Stimulated activated CD4-positive, alpha-beta T cell treated with anti-CD3 and anti-CD28 coated beads, Interleukin-1b, Interleukin-23, amount 100 ng/mL, for 48 hours (primary cell): ENCODE measurements around the gene PMEPA1.

Source experiments
- DNase-seq: peaks from one replicate; pipeline ENCODE4 v3.0.0-alpha.2; 2020

Gene PMEPA1, protein sequence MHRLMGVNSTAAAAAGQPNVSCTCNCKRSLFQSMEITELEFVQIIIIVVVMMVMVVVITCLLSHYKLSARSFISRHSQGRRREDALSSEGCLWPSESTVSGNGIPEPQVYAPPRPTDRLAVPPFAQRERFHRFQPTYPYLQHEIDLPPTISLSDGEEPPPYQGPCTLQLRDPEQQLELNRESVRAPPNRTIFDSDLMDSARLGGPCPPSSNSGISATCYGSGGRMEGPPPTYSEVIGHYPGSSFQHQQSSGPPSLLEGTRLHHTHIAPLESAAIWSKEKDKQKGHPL

GRCh38 chr20:57709823-57710799 is at the start of gene PMEPA1:
Gene PMEPA1 (minus strand): TSS chr20:57710015. CDS start chr20:57709582, 433 bp downstream.
- peak; percentile 88 for DNase-seq

GRCh38 chr20:57757767-57758166 is 48.0 kb upstream of the PMEPA1 start:
- no peak for DNase-seq

- DNase-seq: no peak
These were observed 47.1 kb upstream of the PMEPA1 start for GRCh38 chr20:57756921-57757320.

DNA sequence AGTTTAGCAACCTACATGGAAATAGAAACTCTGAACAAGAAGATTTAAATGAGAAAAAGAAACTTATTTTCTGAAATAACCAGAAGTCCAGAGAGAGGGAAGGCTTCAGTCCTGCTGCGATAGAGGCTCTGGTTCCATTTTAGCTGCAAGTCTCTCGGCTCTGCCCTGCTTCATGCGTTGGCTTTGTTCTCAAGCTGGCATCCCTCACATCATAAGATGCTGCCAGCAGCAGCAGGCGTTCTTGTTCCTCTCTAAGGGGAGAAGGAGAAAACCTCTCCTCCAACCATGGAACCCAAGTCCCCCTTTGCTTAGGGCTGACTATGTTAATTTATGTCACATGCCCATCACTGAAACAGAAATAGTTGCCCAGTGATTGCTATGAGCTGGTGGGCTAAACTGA is 46.4 kb upstream of the PMEPA1 start:
- no peak for DNase-seq

GRCh38 chr20:57755609-57756008 is 45.8 kb upstream of the PMEPA1 start:
- DNase-seq: no peak

DNA sequence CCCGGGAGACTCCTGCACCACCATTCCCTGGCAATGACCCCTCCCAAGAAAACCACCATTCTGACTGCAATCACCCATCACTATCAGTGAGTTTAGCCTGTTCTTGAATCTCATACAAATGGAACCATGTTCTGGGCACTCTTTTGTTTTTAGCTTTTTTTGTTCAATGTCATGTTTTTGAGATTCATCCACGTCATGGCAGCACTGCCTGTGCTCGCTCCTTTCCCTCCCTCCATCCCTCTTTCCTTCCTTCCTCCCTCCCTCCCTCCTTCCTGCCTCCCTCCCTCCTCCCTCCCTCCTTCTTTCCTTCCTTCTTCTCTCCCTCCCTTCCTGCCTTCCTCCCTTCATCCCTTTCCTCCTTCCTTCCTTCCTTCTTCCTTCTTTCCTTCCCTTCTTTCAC is 44.4 kb upstream of the PMEPA1 start:
- no peak for DNase-seq

DNA sequence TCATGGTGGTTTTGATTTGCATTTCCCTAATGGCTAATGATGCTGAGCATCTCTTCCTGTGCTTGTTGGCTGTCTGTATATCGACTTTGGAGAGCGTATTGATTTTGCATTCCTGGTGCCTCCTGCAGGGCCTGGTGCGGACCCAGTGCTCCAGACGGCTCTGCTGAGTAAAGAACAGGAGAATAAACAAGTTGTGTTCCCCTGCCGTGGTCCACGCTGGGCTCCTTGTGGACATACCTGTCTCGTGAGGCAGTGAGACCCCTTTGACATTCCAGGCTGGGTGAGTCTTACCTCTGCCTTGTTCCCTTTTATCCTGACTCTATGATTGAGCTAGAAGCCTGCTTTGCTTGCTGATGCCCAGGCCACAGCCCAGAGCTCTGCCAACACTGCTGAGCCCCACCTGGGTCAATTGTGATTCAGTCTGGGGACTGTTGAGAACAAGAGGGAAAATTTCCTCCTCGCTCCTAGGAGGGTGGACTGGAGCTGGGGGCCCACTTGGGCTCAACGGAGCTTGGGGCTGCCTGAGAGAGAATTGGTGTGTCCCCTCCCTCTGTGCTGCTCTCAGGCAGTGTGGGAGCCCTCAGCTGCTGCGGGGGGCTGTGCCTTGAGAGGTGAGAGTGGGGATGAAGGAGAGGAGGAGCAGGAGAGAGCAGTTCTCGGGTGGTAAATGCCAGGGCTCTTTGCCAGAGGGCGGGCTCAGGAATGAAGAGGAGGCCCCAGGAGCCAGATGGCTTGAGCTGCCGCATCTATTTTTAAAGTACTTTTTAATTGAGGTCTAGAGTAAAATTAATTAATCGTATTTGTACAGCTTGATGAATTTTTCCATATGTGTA is 43.7 kb upstream of the PMEPA1 start:
- DNase-seq: no peak

- no peak for DNase-seq
These were observed 41.6 kb upstream of the PMEPA1 start for GRCh38 chr20:57751411-57751810.

GRCh38 chr20:57749869-57750268 is 40.1 kb upstream of the PMEPA1 start:
- DNase-seq: no peak

DNA sequence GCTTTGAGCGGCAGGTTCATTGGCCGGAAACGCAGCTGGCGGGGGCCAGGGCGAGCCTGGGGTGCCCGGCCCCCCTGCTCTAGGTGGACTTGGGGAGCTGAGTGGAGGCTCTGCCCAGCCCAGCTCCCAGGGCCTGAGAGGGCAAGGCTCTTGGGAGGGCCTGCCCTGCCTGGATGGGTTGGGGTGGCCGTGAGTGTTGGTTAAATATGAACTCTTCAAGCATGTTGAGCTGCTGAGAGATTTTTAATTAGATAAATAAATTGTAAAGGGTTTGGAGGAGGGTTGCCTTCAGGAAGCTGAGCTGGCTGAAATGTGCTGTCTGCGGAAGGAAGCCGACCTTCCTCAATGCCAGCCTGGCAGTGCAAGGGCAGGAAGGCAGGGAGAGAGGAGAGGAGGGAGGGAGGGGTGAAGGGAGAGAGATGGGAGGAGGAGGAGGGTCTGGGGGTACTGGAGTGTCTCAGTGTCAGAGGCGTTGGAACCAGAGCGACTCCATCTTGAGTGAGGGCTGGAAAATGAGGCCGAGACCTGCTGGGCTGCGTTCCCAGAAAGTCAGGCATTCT is 39.4 kb upstream of the PMEPA1 start:
- no peak for DNase-seq

DNA sequence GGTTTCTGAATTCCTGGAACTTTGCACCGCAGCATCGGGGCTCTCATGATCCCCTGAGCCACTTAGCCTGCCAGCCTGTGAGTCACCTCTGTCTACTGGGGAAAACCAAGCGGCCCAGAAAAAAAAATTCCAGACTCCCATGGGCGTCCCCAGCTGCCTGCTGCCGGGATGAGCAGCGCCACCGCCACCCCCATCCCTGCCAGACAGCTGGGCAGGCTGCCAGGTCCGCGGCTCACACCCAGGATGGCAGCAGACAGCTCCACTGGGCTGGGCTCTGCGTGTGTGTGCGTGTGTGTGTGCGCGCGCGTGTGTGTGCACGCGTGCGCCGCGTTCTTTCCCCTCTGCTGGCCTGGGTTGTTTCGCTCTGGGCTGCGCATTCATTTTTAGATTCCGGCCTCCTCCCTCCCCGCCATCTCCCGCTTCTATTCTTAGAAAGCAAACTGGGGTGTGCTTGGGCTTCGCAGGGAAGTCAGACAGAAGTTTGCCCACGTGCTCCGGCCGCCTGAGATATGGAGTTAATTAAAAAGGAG is 38.9 kb upstream of the PMEPA1 start:
- DNase-seq: peak; percentile 46

- no peak for DNase-seq
These were observed 38.2 kb upstream of the PMEPA1 start for GRCh38 chr20:57747861-57748481.

DNA sequence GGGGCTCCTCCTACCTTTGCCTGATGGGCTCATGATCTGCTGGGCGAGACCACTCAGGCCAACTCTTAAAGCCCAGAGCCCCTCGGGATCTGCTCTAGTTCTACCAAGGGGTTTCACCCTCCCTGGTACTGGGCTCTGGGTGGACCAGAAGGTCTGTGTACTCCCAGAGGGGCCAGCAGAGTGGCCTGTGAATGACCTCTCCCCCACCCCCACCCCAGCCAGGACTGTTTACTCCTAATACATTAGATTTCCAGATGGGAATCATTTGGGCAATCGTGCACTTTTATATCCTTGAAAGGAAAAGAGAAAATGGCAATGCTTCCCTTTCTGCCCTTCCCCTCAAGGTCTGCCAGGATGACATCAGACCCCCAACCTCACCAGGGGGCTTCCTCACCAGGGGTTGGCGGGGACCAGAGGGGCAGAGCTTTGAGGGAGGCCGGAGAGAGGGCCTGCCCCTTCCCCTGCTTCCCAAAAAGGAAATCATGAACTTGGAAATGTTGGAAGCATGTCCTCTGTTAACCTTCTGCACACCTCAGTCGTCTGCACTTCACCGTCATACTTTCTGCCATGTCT is 37.1 kb upstream of the PMEPA1 start:
- no peak for DNase-seq

DNA sequence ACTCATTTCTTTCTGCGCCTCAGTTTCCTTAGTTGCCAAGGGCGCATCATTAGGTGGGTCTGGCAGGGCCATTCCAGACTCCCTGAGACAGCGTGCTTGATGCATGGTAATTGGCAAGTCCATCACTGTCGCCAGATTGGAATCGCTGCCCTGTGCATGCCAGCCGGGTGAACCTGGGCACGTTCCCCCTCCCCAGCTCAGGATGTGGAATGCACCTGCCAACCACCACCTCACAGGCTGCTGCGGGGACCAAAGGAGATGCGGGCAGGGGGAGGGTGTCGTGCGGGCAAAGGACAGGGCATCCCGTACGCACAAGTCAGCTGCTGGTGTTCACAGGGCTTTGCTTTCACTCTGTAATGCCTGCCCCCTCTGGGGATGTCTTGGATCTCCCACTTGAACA is 36.4 kb upstream of the PMEPA1 start:
- no peak for DNase-seq

- DNase-seq: no peak
These were observed 34.4 kb upstream of the PMEPA1 start for GRCh38 chr20:57744206-57744605.

DNA sequence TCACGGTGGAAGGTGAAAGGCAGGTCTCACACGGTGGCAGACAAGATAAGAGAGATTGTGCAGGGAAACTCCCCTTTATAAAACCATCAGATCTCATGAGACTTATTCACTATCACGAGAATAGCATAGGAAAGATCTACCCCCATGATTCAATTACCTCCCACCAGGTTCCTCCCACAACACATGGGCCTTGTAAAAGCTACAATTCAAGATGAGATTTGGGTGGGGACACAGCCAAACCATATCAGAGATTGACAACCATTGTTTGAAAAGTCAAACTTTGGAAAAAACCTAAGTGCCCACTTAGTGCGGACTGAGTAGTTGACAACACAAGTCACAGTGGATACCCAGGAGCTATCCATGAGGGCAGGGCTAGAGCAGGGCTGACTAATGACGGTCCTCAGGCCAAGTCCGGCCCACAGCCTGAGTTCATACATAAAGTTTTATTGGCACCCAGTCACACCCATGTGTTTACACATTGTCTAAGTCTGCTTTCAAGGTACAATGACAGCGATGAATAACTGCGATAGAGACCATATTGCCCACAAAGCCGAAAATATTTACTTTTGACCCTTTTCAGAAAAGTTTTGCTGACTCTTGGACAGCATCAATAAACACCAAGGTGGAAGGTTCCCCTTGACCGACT is 33.8 kb upstream of the PMEPA1 start:
- DNase-seq: no peak

DNA sequence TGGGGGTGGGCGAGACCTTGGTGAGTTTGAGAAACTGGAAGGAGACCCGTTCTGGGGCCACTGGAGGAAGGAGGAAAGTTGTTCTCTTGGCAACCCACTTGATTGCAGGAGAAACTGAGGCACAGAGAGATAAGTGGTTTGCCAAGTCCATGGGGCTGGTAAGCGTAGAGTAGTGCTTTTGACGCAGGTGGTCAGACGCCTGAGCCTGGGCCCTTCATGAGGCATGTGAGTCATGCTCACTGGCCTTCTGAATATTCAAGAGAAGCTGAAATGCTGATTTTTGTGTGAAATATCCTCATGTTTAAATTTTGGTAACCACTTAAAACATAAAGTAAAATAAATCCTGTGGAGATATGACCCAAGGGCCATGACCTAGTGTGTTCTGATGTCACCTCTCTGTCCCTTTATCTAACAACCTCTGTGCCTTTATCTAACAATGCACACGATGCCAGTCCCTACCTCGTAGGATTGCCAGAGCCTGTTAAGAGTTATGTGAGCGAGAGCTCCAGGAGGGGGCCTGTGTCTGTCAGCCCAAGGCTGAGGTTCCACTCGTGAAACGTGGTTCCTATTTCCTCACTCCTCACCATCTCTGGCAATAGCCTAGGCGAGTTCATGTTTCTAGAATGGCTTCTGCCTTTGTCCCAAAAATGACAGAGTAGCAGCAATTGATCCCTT is 32.8 kb upstream of the PMEPA1 start:
- DNase-seq: no peak

GRCh38 chr20:57738484-57738883 is 28.7 kb upstream of the PMEPA1 start:
- DNase-seq: no peak

GRCh38 chr20:57738053-57738452 is 28.2 kb upstream of the PMEPA1 start:
- DNase-seq: no peak

DNA sequence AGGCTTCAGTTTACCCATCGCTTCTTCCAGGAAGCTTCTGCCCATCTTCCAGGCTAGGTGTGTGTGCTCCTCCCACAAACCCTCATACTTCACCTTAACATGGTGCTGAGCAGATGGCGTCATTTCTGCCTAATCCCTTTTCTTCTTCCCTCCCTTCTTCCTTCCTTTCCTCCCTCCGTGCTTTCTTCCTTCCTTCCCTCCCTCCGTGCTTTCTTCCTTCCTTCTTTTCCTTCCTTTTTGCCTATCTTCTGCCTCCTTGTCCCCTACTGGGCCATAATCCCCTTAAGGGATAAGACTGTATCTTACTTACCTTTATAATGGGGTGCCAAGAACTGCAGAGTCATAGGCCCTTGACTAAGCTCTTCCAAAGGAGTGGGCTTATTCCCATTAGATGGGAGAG is 27.5 kb upstream of the PMEPA1 start:
- DNase-seq: no peak
